BJ (cell line): ENCODE results near the gene OR1S2. TPM values are rescaled to one million over a fixed set of nuclear protein-coding genes. Genes with fewer than 3 reads are reported as not detected.

ENCODE experiments used
- CTCF ChIA-PET: fragments of 350-600 bp; formaldehyde crosslinking; extraction: SDS; loops from one replicate; lab custom pipeline; 2021; ENCODE audit warnings: antibody characterized with exemption, inconsistent platforms; lab: Yijun Ruan, JAX
- POLR2A ChIA-PET: fragments of 300-600 bp; sonication (Branson Sonifier 250); formaldehyde crosslinking; extraction: SDS; loops from one replicate; lab custom pipeline; 2021; ENCODE audit warnings: antibody characterized with exemption; lab: Charles Lee
- DNase-seq: peaks from one replicate; pipeline ENCODE4 v3.0.0-alpha.2; 2011; ENCODE audit warnings: low read depth
- H3K27me3 ChIP-seq: 2 replicates; pipeline ENCODE4 v1.6.0; 2011; ENCODE audit warnings: low read length; ENCODE audit not compliant: control insufficient read depth, insufficient read depth
- H3K36me3 ChIP-seq: 2 replicates; pipeline ENCODE4 v1.5.1; 2011; ENCODE audit warnings: low read length; ENCODE audit not compliant: control insufficient read depth, insufficient read depth
- H3K4me3 ChIP-seq: 2 replicates; pipeline ENCODE4 v1.5.1; 2011; ENCODE audit warnings: low read depth, mild to moderate bottlenecking, control low read depth, low read length
- CTCF ChIP-seq: IDR thresholded peaks from 2 replicates; pipeline ENCODE4 v1.5.1; 2011; ENCODE audit warnings: low read depth, mild to moderate bottlenecking, control low read depth, inconsistent platforms, low read length, moderate library complexity; ENCODE audit not compliant: insufficient read depth
- polyA plus RNA-seq: library from polyadenylated mRNA; depleted of rRNA; stranded (reverse); fragments of >200 nt; gene quantifications from 2 replicates; pipeline ENCODE4 v1.2.3, GENCODE V29; 2011

OR1S2 gene
- polyA plus RNA-seq, 1 experiment, result not detected

- Histone ChIP-seq H3K4me3 (no peak overlapping the region), H3K36me3 (no peaks in the 10 kb centered on the region), H3K27me3 (no peaks in the 10 kb centered on the region)
- no peak for DNase-seq
- CTCF ChIA-PET, result no interaction called here
- TF ChIP-seq CTCF, result no peak
- POLR2A ChIA-PET, result no interaction called here
Measured at GRCh38 chr11:58199271-58199670, 4.7 kb downstream of the OR1S2 start.

DNA sequence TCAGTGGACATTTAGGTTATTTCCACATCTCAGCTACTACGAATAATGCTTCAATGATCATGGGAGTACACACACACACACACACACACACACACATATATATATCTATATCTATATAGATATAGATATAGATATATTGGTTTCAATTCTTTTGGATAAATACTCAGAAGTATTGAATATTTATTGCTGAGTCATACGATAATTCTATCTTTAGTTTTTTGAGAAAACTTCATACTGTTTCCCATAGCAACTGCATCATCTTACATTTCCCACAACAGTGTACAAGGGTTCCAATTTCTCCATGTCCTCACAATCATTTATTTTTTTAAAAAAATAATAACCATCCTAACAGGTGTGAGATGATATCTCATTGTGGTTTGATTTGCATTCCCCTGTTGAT lies 8.0 kb downstream of the OR1S2 start:
- Histone ChIP-seq H3K36me3 (no peaks in the 10 kb centered on the region), H3K27me3 (no peaks in the 10 kb centered on the region), H3K4me3 (no peak overlapping the region)
- TF ChIP-seq CTCF, result no peak
- no peak for DNase-seq
- POLR2A ChIA-PET, result no interaction called here
- CTCF ChIA-PET, result no interaction called here

GRCh38 chr11:58193391-58193790 lies 10.6 kb downstream of the OR1S2 start:
- DNase-seq, result no peak

GRCh38 chr11:58192229-58192628 lies 11.7 kb downstream of the OR1S2 start:
- Histone ChIP-seq H3K27me3 (no peaks in the 10 kb centered on the region), H3K36me3 (no peaks in the 10 kb centered on the region), H3K4me3 (no peak overlapping the region)
- no peak for DNase-seq
- CTCF ChIA-PET, result no interaction called here
- POLR2A ChIA-PET, result no interaction called here
- no peak for TF ChIP-seq CTCF

More at GRCh38 chr11:58193391-58193790, 10.6 kb downstream of the OR1S2 start:
- ChIA-PET POLR2A (no interaction called here), CTCF (no interaction called here)
- no peak for TF ChIP-seq CTCF
- H3K27me3 ChIP-seq, result no peaks in the 10 kb centered on the region
- no peaks in the 10 kb centered on the region for H3K36me3 ChIP-seq
- H3K4me3 ChIP-seq, result no peak overlapping the region

DNA sequence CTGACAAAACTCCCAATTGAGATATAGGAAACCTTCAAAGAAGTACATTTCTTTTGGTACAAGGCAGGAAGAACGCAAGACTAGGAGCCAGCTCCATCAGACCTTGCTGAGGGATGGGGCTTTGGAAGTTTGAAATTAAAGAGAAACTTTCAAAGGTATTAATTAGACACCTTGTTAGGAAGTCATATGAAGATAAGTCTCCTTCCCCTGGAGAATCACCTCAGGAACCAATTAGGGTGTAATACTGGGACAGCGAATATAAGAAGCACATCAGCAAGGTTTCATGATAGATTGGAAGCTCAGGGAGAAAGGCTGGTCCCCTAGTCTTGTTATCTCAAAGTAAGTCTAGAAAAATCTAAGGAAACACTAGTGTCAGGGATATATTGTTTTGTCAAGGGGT lies 15.2 kb downstream of the OR1S2 start, which contains the start of gene OR9Q2:
Gene OR9Q2, plus strand, starts transcription at position 301 of the 400 bp plus-strand sequence. CDS start 1,421 bp downstream, outside the sequence.
- H3K27me3 ChIP-seq, result no peaks in the 10 kb centered on the region
- no peaks in the 10 kb centered on the region for H3K36me3 ChIP-seq
- ChIA-PET POLR2A (no interaction called here), CTCF (no interaction called here)
- no peak within 1 kb of the TSS for H3K4me3 ChIP-seq
- DNase-seq, result no peak
- TF ChIP-seq CTCF, result no peak
